ENCODE data around the gene VPS50.

The VPS50 gene

GRCh38 chr7:93374345-93374940, 142.3 kb downstream of the VPS50 start:
- TF ChIP-seq CTCF (IDR thresholded peaks at IDR 0.05; ENCODE audit: extremely low read depth, missing control alignments), result peak; percentile 26
- DNase-seq (ENCODE audit: low spot score), result peak; percentile 9

GRCh38 chr7:93375603-93376002, 143.4 kb downstream of the VPS50 start:
- no peak for TF ChIP-seq CTCF (IDR thresholded peaks at IDR 0.05; ENCODE audit: extremely low read depth, missing control alignments)
- no peak for DNase-seq (ENCODE audit: low spot score)

- TF ChIP-seq CTCF (IDR thresholded peaks at IDR 0.05; ENCODE audit: extremely low read depth, missing control alignments), result no peak
- DNase-seq (ENCODE audit: low spot score), result no peak
Measured at GRCh38 chr7:93378131-93378760, 146.1 kb downstream of the VPS50 start.

- no peak for DNase-seq (ENCODE audit: low spot score)
- no peak for TF ChIP-seq CTCF (IDR thresholded peaks at IDR 0.05; ENCODE audit: extremely low read depth, missing control alignments)
Measured at GRCh38 chr7:93382362-93382761, 150.2 kb downstream of the VPS50 start.

- DNase-seq (ENCODE audit: low spot score), result no peak
Measured at GRCh38 chr7:93390660-93391059, 158.5 kb downstream of the VPS50 start.

GRCh38 chr7:93392984-93393383, 160.8 kb downstream of the VPS50 start:
- TF ChIP-seq CTCF (IDR thresholded peaks at IDR 0.05; ENCODE audit: extremely low read depth, missing control alignments), result no peak
- DNase-seq (ENCODE audit: low spot score), result no peak

More at GRCh38 chr7:93390660-93391059, 158.5 kb downstream of the VPS50 start:
- no peak for TF ChIP-seq CTCF (IDR thresholded peaks at IDR 0.05; ENCODE audit: extremely low read depth, missing control alignments)

- DNase-seq (ENCODE audit: low spot score), result no peak
Measured at GRCh38 chr7:93399642-93400041, 167.5 kb downstream of the VPS50 start.

More at GRCh38 chr7:93399642-93400041, 167.5 kb downstream of the VPS50 start:
- TF ChIP-seq CTCF (IDR thresholded peaks at IDR 0.05; ENCODE audit: extremely low read depth, missing control alignments), result no peak
